Stimulated activated CD8-positive, alpha-beta memory T cell treated with anti-CD3 and anti-CD28 coated beads, Interleukin-4, amount 100 ng/mL, for 4 hours (primary cell): Measurements from ENCODE around the gene MMP11.

Experiments used
- DNase-seq, 2 donors: peaks; one replicate each; pipeline ENCODE4 v3.0.0-alpha.2; 2020; ENCODE audit warnings: low read depth in 2 of 2, low spot score in 1 of 2

Gene MMP11

GRCh38 chr22:23781065-23781464 is 8.4 kb downstream of the MMP11 start:
- DNase-seq: no peak

- no peak for DNase-seq
Measured at GRCh38 chr22:23781511-23782183, 9.0 kb downstream of the MMP11 start.

- no peak for DNase-seq
Measured at GRCh38 chr22:23782252-23782651, 9.6 kb downstream of the MMP11 start.

- DNase-seq: no peak
Measured at GRCh38 chr22:23782703-23783102, 10.1 kb downstream of the MMP11 start.

GRCh38 chr22:23783265-23784150 is 10.9 kb downstream of the MMP11 start:
- DNase-seq: no peak

GRCh38 chr22:23784215-23784732 is 11.6 kb downstream of the MMP11 start:
- DNase-seq: no peak

GRCh38 chr22:23786261-23786710 is 13.6 kb downstream of the MMP11 start:
- no peak for DNase-seq

GRCh38 chr22:23786752-23787599 is 14.3 kb downstream of the MMP11 start, which contains the start of gene SMARCB1:
Gene SMARCB1 (plus strand): TSS chr22:23786966. CDS start chr22:23787170, 204 bp downstream.
- DNase-seq: peak; percentile 79 to 88

GRCh38 chr22:23787600-23787896 is 14.9 kb downstream of the MMP11 start:
- no peak for DNase-seq

- DNase-seq: no peak
Measured at GRCh38 chr22:23787910-23788309, 15.3 kb downstream of the MMP11 start.

GRCh38 chr22:23789121-23789520 is 16.5 kb downstream of the MMP11 start:
- no peak for DNase-seq

GRCh38 chr22:23789638-23790037 is 17.0 kb downstream of the MMP11 start:
- DNase-seq: no peak

- DNase-seq: no peak
Measured at GRCh38 chr22:23790819-23791737, 18.4 kb downstream of the MMP11 start.

GRCh38 chr22:23791738-23792645 is 19.3 kb downstream of the MMP11 start:
- DNase-seq: no peak

GRCh38 chr22:23793326-23793725 is 20.7 kb downstream of the MMP11 start:
- DNase-seq: no peak

- DNase-seq: no peak
Measured at GRCh38 chr22:23796461-23796860, 23.8 kb downstream of the MMP11 start.

GRCh38 chr22:23800297-23801237 is 27.9 kb downstream of the MMP11 start:
- no peak for DNase-seq

- DNase-seq: no peak
Measured at GRCh38 chr22:23801238-23801821, 28.7 kb downstream of the MMP11 start.
